ENCODE data around the gene OR1D5. TPM values are rescaled to one million over a fixed set of nuclear protein-coding genes. Genes with fewer than 3 reads are reported as not detected.

OR1D5 gene
- total and polyA plus RNA-seq, 10 of the 15 experiments (the other 5 are each of a cell fraction or from before 2014, with no cell fraction given), result not detected

DNA sequence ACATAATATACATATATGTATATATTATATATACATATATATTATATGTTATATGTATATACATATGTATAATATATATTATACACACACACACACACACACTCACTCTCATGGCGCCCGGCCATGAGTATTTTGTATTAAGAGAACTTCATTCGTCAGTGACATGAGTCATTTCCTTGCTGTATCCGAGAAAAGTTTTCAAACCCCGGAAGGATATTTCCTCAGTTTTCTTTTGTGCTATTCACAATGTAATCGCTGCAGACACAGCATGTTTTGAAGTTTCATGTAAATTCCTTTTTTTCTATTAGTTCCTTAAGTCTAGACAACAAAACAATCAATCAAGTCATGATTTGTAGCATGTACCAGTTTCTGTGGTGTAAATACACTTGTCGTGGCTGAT, 33.3 kb downstream of the OR1D5 start:
- no peak overlapping the region for H3K9ac ChIP-seq (ENCODE audit: control insufficient read depth, insufficient read depth, low read length)
- no peak overlapping the region for H3K27ac ChIP-seq (ENCODE audit: control insufficient read depth, insufficient read depth)
- TF ChIP-seq NFXL1 (IDR thresholded peaks at IDR 0.05; ENCODE audit: borderline replicate concordance), result no peak
- no peak for TF ChIP-seq SP1 (IDR thresholded peaks at IDR 0.05; ENCODE audit: low read depth, low read length)
- TF ChIP-seq, protein P1, sequence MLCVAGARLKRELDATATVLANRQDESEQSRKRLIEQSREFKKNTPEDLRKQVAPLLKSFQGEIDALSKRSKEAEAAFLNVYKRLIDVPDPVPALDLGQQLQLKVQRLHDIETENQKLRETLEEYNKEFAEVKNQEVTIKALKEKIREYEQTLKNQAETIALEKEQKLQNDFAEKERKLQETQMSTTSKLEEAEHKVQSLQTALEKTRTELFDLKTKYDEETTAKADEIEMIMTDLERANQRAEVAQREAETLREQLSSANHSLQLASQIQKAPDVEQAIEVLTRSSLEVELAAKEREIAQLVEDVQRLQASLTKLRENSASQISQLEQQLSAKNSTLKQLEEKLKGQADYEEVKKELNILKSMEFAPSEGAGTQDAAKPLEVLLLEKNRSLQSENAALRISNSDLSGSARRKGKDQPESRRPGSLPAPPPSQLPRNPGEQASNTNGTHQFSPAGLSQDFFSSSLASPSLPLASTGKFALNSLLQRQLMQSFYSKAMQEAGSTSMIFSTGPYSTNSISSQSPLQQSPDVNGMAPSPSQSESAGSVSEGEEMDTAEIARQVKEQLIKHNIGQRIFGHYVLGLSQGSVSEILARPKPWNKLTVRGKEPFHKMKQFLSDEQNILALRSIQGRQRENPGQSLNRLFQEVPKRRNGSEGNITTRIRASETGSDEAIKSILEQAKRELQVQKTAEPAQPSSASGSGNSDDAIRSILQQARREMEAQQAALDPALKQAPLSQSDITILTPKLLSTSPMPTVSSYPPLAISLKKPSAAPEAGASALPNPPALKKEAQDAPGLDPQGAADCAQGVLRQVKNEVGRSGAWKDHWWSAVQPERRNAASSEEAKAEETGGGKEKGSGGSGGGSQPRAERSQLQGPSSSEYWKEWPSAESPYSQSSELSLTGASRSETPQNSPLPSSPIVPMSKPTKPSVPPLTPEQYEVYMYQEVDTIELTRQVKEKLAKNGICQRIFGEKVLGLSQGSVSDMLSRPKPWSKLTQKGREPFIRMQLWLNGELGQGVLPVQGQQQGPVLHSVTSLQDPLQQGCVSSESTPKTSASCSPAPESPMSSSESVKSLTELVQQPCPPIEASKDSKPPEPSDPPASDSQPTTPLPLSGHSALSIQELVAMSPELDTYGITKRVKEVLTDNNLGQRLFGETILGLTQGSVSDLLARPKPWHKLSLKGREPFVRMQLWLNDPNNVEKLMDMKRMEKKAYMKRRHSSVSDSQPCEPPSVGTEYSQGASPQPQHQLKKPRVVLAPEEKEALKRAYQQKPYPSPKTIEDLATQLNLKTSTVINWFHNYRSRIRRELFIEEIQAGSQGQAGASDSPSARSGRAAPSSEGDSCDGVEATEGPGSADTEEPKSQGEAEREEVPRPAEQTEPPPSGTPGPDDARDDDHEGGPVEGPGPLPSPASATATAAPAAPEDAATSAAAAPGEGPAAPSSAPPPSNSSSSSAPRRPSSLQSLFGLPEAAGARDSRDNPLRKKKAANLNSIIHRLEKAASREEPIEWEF (IDR thresholded peaks at IDR 0.05; ENCODE audit: insufficient replicate concordance, low read depth, low read length), result no peak
- TF ChIP-seq, protein P2, sequence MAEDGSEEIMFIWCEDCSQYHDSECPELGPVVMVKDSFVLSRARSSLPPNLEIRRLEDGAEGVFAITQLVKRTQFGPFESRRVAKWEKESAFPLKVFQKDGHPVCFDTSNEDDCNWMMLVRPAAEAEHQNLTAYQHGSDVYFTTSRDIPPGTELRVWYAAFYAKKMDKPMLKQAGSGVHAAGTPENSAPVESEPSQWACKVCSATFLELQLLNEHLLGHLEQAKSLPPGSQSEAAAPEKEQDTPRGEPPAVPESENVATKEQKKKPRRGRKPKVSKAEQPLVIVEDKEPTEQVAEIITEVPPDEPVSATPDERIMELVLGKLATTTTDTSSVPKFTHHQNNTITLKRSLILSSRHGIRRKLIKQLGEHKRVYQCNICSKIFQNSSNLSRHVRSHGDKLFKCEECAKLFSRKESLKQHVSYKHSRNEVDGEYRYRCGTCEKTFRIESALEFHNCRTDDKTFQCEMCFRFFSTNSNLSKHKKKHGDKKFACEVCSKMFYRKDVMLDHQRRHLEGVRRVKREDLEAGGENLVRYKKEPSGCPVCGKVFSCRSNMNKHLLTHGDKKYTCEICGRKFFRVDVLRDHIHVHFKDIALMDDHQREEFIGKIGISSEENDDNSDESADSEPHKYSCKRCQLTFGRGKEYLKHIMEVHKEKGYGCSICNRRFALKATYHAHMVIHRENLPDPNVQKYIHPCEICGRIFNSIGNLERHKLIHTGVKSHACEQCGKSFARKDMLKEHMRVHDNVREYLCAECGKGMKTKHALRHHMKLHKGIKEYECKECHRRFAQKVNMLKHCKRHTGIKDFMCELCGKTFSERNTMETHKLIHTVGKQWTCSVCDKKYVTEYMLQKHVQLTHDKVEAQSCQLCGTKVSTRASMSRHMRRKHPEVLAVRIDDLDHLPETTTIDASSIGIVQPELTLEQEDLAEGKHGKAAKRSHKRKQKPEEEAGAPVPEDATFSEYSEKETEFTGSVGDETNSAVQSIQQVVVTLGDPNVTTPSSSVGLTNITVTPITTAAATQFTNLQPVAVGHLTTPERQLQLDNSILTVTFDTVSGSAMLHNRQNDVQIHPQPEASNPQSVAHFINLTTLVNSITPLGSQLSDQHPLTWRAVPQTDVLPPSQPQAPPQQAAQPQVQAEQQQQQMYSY (CRISPR knock-in tag; IDR thresholded peaks at IDR 0.05), result no peak
- TF ChIP-seq HDAC2 (IDR thresholded peaks at IDR 0.05), result no peak
- no peak for TF ChIP-seq ZBTB4 (CRISPR knock-in tag; IDR thresholded peaks at IDR 0.05)
- no peak overlapping the region for H2AFZ ChIP-seq (ENCODE audit: control insufficient read depth, low read depth, low read length)
- in situ Hi-C loops (cut with MboI), result no loop called here
- RAD21 ChIA-PET (ENCODE audit: unreplicated experiment), result no interaction called here
- FAIRE-seq, result no peak
- POLR2A ChIA-PET, result no interaction called here
- no peak for ATAC-seq
- no peaks in the 10 kb centered on the region for H3K36me3 ChIP-seq (ENCODE audit: control insufficient read depth in 2 of 2, insufficient read depth in 2 of 2, low read length in 1 of 2)
- SMC1A ChIA-PET (ENCODE audit: uncharacterized antibody, unreplicated experiment), result interaction anchor here (1.6 kb wide), 1 partner anchor 13 kb away, joined by 4 read pairs; no protein-coding TSS in a partner anchor
- intact Hi-C loops (cut with micrococcal nuclease; ENCODE audit: unreplicated experiment), result no loop called here
- no peaks in the 10 kb centered on the region for H3K4me1 ChIP-seq (ENCODE audit: control insufficient read depth, insufficient read depth, low read length)
- CTCF ChIA-PET, result no interaction called here
- H3K27me3 ChIP-seq (replicated peaks in 1 of 2; ENCODE audit: control insufficient read depth in 2 of 2, insufficient read depth in 2 of 2, low read length in 1 of 2), result no peaks in the 10 kb centered on the region
- no peak overlapping the region for H3K4me3 ChIP-seq
- no peak overlapping the region for H3K4me2 ChIP-seq (ENCODE audit: control insufficient read depth, insufficient read depth)
- H3K79me2 ChIP-seq (ENCODE audit: control insufficient read depth, insufficient read depth, low read length), result no peaks in the 10 kb centered on the region
- no peaks in the 10 kb centered on the region for H3K9me3 ChIP-seq (replicated peaks; ENCODE audit: control insufficient read depth, insufficient read depth, low read length)
- no peaks in the 10 kb centered on the region for H4K20me1 ChIP-seq (ENCODE audit: control insufficient read depth, insufficient read depth)
- DNase-seq (ENCODE audit: low read depth, low spot score), result no peak
- WGBS (ENCODE audit: insufficient coverage, insufficient replicate concordance, low lambda C conversion rate, missing lambda C conversion rate), result 58% methylated on average over 7 of the region's 7 CpGs
- BruUV-seq (replicated peaks), result no TSS peak

Measured in GM12878 (cell line).